Measurements from ENCODE around the gene ZNF208.

Gene ZNF208

DNA sequence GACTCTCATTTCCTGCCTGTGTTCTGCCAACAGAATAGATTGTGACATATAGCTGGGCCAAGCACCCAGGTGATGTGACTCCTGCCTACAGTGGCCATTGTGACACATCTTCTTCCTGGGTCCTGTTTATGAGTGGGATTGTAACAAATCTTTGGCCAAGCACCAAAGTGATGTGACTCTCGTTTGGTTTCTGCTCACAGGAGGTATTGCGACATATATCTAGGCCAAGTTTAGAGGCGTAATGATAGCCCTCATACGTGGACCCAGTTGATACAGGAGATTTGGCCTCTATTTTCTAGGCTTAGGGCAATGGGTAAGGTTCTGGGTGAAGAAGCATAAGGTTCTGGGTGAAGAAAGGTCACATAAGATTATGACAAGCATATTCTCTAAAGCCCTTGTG is 76.2 kb downstream of the ZNF208 start:
- H3K27ac ChIP-seq (replicated peaks) = no peak overlapping the region
- H3K4me3 ChIP-seq (replicated peaks; ENCODE audit: insufficient read depth, low read length) = no peak overlapping the region
- TF ChIP-seq SPI1 (IDR thresholded peaks at IDR 0.05; ENCODE audit: borderline replicate concordance, low read depth) (no peak), GABPA (IDR thresholded peaks at IDR 0.05; ENCODE audit: low read depth) (no peak)
- TF ChIP-seq, protein P1, sequence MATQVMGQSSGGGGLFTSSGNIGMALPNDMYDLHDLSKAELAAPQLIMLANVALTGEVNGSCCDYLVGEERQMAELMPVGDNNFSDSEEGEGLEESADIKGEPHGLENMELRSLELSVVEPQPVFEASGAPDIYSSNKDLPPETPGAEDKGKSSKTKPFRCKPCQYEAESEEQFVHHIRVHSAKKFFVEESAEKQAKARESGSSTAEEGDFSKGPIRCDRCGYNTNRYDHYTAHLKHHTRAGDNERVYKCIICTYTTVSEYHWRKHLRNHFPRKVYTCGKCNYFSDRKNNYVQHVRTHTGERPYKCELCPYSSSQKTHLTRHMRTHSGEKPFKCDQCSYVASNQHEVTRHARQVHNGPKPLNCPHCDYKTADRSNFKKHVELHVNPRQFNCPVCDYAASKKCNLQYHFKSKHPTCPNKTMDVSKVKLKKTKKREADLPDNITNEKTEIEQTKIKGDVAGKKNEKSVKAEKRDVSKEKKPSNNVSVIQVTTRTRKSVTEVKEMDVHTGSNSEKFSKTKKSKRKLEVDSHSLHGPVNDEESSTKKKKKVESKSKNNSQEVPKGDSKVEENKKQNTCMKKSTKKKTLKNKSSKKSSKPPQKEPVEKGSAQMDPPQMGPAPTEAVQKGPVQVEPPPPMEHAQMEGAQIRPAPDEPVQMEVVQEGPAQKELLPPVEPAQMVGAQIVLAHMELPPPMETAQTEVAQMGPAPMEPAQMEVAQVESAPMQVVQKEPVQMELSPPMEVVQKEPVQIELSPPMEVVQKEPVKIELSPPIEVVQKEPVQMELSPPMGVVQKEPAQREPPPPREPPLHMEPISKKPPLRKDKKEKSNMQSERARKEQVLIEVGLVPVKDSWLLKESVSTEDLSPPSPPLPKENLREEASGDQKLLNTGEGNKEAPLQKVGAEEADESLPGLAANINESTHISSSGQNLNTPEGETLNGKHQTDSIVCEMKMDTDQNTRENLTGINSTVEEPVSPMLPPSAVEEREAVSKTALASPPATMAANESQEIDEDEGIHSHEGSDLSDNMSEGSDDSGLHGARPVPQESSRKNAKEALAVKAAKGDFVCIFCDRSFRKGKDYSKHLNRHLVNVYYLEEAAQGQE (IDR thresholded peaks at IDR 0.05; ENCODE audit: insufficient replicate concordance, low read depth) = no peak
- TF ChIP-seq, protein P2, sequence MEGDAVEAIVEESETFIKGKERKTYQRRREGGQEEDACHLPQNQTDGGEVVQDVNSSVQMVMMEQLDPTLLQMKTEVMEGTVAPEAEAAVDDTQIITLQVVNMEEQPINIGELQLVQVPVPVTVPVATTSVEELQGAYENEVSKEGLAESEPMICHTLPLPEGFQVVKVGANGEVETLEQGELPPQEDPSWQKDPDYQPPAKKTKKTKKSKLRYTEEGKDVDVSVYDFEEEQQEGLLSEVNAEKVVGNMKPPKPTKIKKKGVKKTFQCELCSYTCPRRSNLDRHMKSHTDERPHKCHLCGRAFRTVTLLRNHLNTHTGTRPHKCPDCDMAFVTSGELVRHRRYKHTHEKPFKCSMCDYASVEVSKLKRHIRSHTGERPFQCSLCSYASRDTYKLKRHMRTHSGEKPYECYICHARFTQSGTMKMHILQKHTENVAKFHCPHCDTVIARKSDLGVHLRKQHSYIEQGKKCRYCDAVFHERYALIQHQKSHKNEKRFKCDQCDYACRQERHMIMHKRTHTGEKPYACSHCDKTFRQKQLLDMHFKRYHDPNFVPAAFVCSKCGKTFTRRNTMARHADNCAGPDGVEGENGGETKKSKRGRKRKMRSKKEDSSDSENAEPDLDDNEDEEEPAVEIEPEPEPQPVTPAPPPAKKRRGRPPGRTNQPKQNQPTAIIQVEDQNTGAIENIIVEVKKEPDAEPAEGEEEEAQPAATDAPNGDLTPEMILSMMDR (IDR thresholded peaks at IDR 0.05; ENCODE audit: insufficient read depth, low read length) = no peak
- no peaks in the 10 kb centered on the region for H3K27me3 ChIP-seq (ENCODE audit: insufficient read depth, poor library complexity, severe bottlenecking)
- DNase-seq (ENCODE audit: low read depth in 1 of 2, low spot score in 1 of 2) = no peak

- H3K27me3 ChIP-seq (ENCODE audit: insufficient read depth, poor library complexity, severe bottlenecking) = no peaks in the 10 kb centered on the region
- H3K27ac ChIP-seq (replicated peaks) = no peak overlapping the region
- TF ChIP-seq, protein P2 (IDR thresholded peaks at IDR 0.05; ENCODE audit: insufficient read depth, low read length) = no peak
- TF ChIP-seq, protein P1 (IDR thresholded peaks at IDR 0.05; ENCODE audit: insufficient replicate concordance, low read depth) = no peak
- no peak for TF ChIP-seq POLR2AphosphoS5 (IDR thresholded peaks at IDR 0.05; ENCODE audit: low read depth)
- TF ChIP-seq SPI1 (IDR thresholded peaks at IDR 0.05; ENCODE audit: borderline replicate concordance, low read depth) = no peak
- no peak for TF ChIP-seq GABPA (IDR thresholded peaks at IDR 0.05; ENCODE audit: low read depth)
- H3K4me3 ChIP-seq (replicated peaks; ENCODE audit: insufficient read depth, low read length) = no peak overlapping the region
- no peak for DNase-seq (ENCODE audit: low read depth in 1 of 2, low spot score in 1 of 2)
Measured at GRCh38 chr19:21934131-21934530, 76.6 kb downstream of the ZNF208 start.

DNA sequence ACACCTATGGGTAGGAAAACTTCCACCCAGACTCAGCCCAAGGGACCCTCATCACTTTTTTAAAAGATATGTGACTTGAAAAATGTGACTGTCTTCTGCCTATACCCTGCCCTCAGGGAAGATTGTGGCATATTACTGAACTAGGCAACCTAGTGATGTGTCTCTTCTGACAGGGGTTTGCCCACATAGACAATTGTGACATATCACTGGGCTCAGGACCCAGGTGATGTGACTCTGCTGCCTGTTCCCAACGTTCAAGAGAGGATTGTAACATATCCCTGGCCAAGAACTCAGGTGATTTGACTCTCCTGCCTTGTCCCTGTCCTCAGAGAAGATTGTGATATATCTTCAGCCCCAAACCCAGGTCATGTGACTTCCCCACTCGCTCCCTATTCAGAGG is 88.5 kb downstream of the ZNF208 start:
- Histone ChIP-seq H3K27me3 (ENCODE audit: insufficient read depth, poor library complexity, severe bottlenecking) (no peaks in the 10 kb centered on the region), H3K27ac (replicated peaks) (no peak overlapping the region), H3K4me3 (replicated peaks; ENCODE audit: insufficient read depth, low read length) (no peak overlapping the region)
- no peak for DNase-seq (ENCODE audit: low read depth in 1 of 2, low spot score in 1 of 2)
- TF ChIP-seq, protein P1 (IDR thresholded peaks at IDR 0.05; ENCODE audit: insufficient replicate concordance, low read depth) = no peak
- TF ChIP-seq SPI1 (IDR thresholded peaks at IDR 0.05; ENCODE audit: borderline replicate concordance, low read depth) = no peak
- TF ChIP-seq POLR2AphosphoS5 (IDR thresholded peaks at IDR 0.05; ENCODE audit: low read depth) = no peak
- TF ChIP-seq, protein P2 (IDR thresholded peaks at IDR 0.05; ENCODE audit: insufficient read depth, low read length) = no peak
- TF ChIP-seq GABPA (IDR thresholded peaks at IDR 0.05; ENCODE audit: low read depth) = no peak
